ENCODE results near the gene DAP. TPM values are rescaled to one million over a fixed set of nuclear protein-coding genes. Genes with fewer than 3 reads are reported as not detected.

DAP gene
- total and polyA plus RNA-seq, 2 of the 4 experiments (the other 2 are of a cell fraction), result 49.6 to 189 TPM

DNA sequence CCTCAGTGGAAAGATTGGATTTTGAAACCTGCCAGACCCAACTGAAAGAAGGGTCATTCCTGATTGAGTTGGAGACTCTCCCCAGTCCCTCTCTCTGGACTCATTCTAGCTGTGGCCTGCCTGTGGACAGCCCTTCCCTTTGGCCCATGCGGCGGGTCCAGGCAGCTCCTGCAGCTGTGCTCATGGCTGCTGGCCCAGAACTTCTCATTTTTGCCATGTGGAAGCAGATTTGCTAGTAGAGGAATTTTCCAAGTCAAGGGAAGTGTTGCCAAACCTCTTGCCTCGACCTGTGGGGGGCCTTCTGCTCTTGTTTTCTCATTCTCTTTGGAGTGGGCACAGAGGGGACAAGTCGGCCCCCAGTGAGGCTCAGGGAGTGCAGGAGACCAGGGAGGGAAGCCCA, 108.0 kb downstream of the DAP start:
- in situ Hi-C loops (cut with MboI; ENCODE audit: low sequenced_read_pairs), result no loop called here
- WGBS, 2 experiments (ENCODE audit: extremely low coverage in 2 of 2, insufficient read length in 1 of 2), result no CpG with 5 or more reads among the region's 4 CpGs

More for the DNA sequence above, 108.0 kb downstream of the DAP start:
- Histone ChIP-seq H3K4me1 (ENCODE audit: control insufficient read depth, insufficient read depth, low read length) (peaks cover 2% of the 10 kb centered on the region; the same call in 1 of the 2 replicates), H2BK20ac (ENCODE audit: low read depth, low read length) (no peak overlapping the region), H3K36me3 (ENCODE audit: control insufficient read depth, insufficient read depth, low read length) (peaks cover 55% of the 10 kb centered on the region; the same call in 1 of the 2 replicates), H3K9me1 (ENCODE audit: insufficient read depth, low read length) (peaks cover 10% of the 10 kb centered on the region), H3K27ac (ENCODE audit: insufficient read depth, low read length) (no peak overlapping the region), H3K14ac (replicated peaks; ENCODE audit: low read depth, low read length) (no peak overlapping the region), H2AK9ac (replicated peaks; ENCODE audit: low read depth, low read length, poor library complexity) (no peak overlapping the region), H2AK5ac (ENCODE audit: low read depth, low read length) (0 out of 2 replicates have a peak overlapping the region, but pooled peaks have one; percentile 8), H2AFZ (replicated peaks; ENCODE audit: low read length, poor library complexity) (no peak overlapping the region), H2BK15ac (ENCODE audit: low read depth, low read length) (no peak overlapping the region), H3K27me3 (ENCODE audit: control insufficient read depth, insufficient read depth, low read length) (no peaks in the 10 kb centered on the region), H3K56ac (ENCODE audit: extremely low read depth, insufficient read depth, low read length) (no peak overlapping the region), H4K91ac (ENCODE audit: insufficient read depth, low read depth, low read length) (no peak overlapping the region), H2BK5ac (ENCODE audit: low read depth, low read length, poor library complexity, severe bottlenecking) (no peak overlapping the region), H3K4ac (ENCODE audit: low read depth, low read length) (no peak overlapping the region), H3K4me3 (ENCODE audit: insufficient read depth, low read depth, low read length) (no peak overlapping the region), H3K4me2 (ENCODE audit: low read depth, low read length) (no peak overlapping the region), H2BK120ac (ENCODE audit: low read depth, low read length) (no peak overlapping the region), H3K9me3 (ENCODE audit: control insufficient read depth, insufficient read depth, low read length) (no peaks in the 10 kb centered on the region), H4K5ac (ENCODE audit: low read depth, low read length) (no peak overlapping the region), H3K23ac (ENCODE audit: low read depth, low read length) (no peak overlapping the region), H3K9ac (ENCODE audit: low read depth, low read length) (no peak overlapping the region), H3K18ac (ENCODE audit: low read depth, low read length) (no peak overlapping the region), H4K8ac (ENCODE audit: low read depth in 2 of 2, low read length in 2 of 2) (no peak overlapping the region), H4K20me1 (ENCODE audit: insufficient read depth, low read length) (peaks cover 30% of the 10 kb centered on the region), H3K79me1 (ENCODE audit: low read depth in 1 of 2, low read length in 2 of 2) (peaks cover 0 to 16% of the 10 kb centered on the region in 2 experiments; a peak in 3 of 4 replicates)
- dilution Hi-C loops (cut with HindIII; ENCODE audit: low sequenced_read_pairs, unreplicated experiment), result no loop called here
- BruUV-seq (replicated peaks), result no TSS peak
- POLR2A ChIA-PET (ENCODE audit: unreplicated experiment), result no interaction called here
- TF ChIP-seq CEBPB (IDR thresholded peaks at IDR 0.05; ENCODE audit: low read depth, low read length) (no peak), MXI1 (IDR thresholded peaks at IDR 0.05; ENCODE audit: borderline replicate concordance, low read depth, low read length) (peak; percentile 16; the same call in 1 of the 2 replicates)
- CTCF ChIA-PET, result no interaction called here
- ATAC-seq (ENCODE audit: low read depth), result peak; percentile 59
- peak; percentile 35 for DNase-seq
- intact Hi-C loops (cut with micrococcal nuclease), result no loop called here
